K562 (cell line): Measurements from ENCODE around the gene ADAP1. TPM values are rescaled to one million over a fixed set of nuclear protein-coding genes. Genes with fewer than 3 reads are reported as not detected.

ENCODE experiments used
- ATAC-seq: fragments of 200-7000 bp; cut with Tn5 transposase; 3 replicates; pipeline ENCODE4 v1.9.1; 2020; ENCODE audit warnings: moderate library complexity
- BruUV-seq: library from RNA; stranded (reverse); fragments of 400-500 nt; replicated peaks from 2 replicates; lab custom pipeline; 2021; lab: Mats Ljungman, UMichigan
- CTCF ChIA-PET: fragments of 300-600 bp; formaldehyde crosslinking; extraction: SDS; loops from one replicate; lab custom pipeline; 2021; ENCODE audit warnings: low intra/inter-chr PET ratio; lab: Yijun Ruan, JAX
- POLR2A ChIA-PET: fragments of 300-600, 350-650 bp; sonication (Branson Sonifier 250); formaldehyde crosslinking; extraction: SDS; loops from one replicate; lab custom pipeline; 2021; ENCODE audit warnings: antibody characterized with exemption, inconsistent platforms; lab: Yijun Ruan, JAX
- DNase-seq, 4 experiments: peaks; one replicate each; pipeline versions ENCODE4 v3.0.0 to v3.0.0-alpha.2; 2011 to 2018; ENCODE audit warnings: low spot score in 3 of 4, mixed read lengths in 3 of 4; ENCODE audit errors: extremely low read depth in 1 of 4
- FAIRE-seq: peaks from 2 replicates; lab custom pipeline; 2011; peaks lifted over from hg19 to GRCh38; lab: Jason Lieb, UNC
- H2AFZ ChIP-seq: 2 replicates; pipeline ENCODE4 v1.6.0; 2011; ENCODE audit warnings: low read depth, low read length, control low read depth, inconsistent platforms
- H3K27ac ChIP-seq: fragments of 200-600 bp; 3 replicates; pipeline ENCODE4 v1.8.0; 2011; ENCODE audit warnings: low read depth, mild to moderate bottlenecking, control low read depth, inconsistent platforms, low read length, moderate library complexity, mixed read lengths; ENCODE audit errors: extremely low read depth
- H3K27me3 ChIP-seq, 2 experiments: fragments of 300-600 bp in 1 of 2; 2 replicates in 1 of 2; 3 replicates in 1 of 2; pipeline versions ENCODE4 v1.6.0 to v1.8.0; 2011; ENCODE audit warnings: inconsistent platforms in 2 of 2, low read length in 2 of 2, mild to moderate bottlenecking in 1 of 2, mixed read lengths in 1 of 2, moderate library complexity in 1 of 2; ENCODE audit not compliant: control insufficient read depth in 2 of 2, insufficient read depth in 2 of 2
- H3K36me3 ChIP-seq: fragments of 300-600 bp; 3 replicates; pipeline ENCODE4 v1.8.0; 2011; ENCODE audit warnings: mild to moderate bottlenecking, low read length, inconsistent platforms; ENCODE audit not compliant: control insufficient read depth, insufficient read depth
- H3K4me1 ChIP-seq, 2 experiments: fragments of 200-600 bp in 1 of 2; replicated peaks in 1 of 2; 2 replicates in 1 of 2; 3 replicates in 1 of 2; pipeline versions ENCODE4 v1.5.1 to v1.8.0; 2011; ENCODE audit warnings: inconsistent platforms in 2 of 2, low read length in 2 of 2, mild to moderate bottlenecking in 1 of 2, mixed read lengths in 1 of 2, moderate library complexity in 1 of 2; ENCODE audit not compliant: control insufficient read depth in 2 of 2, insufficient read depth in 2 of 2
- H3K4me2 ChIP-seq: 2 replicates; pipeline ENCODE4 v1.6.1; 2011; ENCODE audit warnings: low read length, control low read depth, inconsistent platforms, mixed read lengths; ENCODE audit not compliant: insufficient read depth
- H3K4me3 ChIP-seq: fragments of 200-600 bp; sonication (generic), shearing (Covaris generic); 2 replicates; pipeline ENCODE4 v1.5.1; 2016; ENCODE audit warnings: control low read depth, inconsistent platforms
- H3K79me2 ChIP-seq: fragments of 200-600 bp; 3 replicates; pipeline ENCODE4 v1.8.0; 2011; ENCODE audit warnings: low read length, inconsistent platforms; ENCODE audit not compliant: control insufficient read depth, insufficient read depth
- H3K9ac ChIP-seq, 2 experiments: 2 replicates each; pipeline versions ENCODE4 v1.6.0 to v1.6.1; 2011; ENCODE audit warnings: low read depth in 2 of 2, low read length in 2 of 2, control low read depth in 1 of 2, inconsistent platforms in 1 of 2, mild to moderate bottlenecking in 1 of 2, mixed read lengths in 1 of 2; ENCODE audit not compliant: insufficient read depth in 1 of 2
- H3K9me1 ChIP-seq: one replicate; pipeline ENCODE4 v1.6.0; 2011; ENCODE audit warnings: inconsistent platforms, mild to moderate bottlenecking, low read length, moderate library complexity; ENCODE audit not compliant: control insufficient read depth, insufficient read depth
- H3K9me3 ChIP-seq: replicated peaks from 2 replicates; pipeline ENCODE4 v1.5.1; 2011; ENCODE audit warnings: low read depth, low read length, inconsistent platforms; ENCODE audit not compliant: control insufficient read depth, insufficient read depth
- H4K20me1 ChIP-seq: replicated peaks from 2 replicates; pipeline ENCODE4 v1.6.1; 2011; ENCODE audit warnings: low read length, inconsistent platforms, mixed read lengths; ENCODE audit not compliant: control insufficient read depth, insufficient read depth
- C11orf30 ChIP-seq: fragments of 450-650 bp; IDR thresholded peaks from 2 replicates; pipeline ENCODE4 v1.6.1; 2016; ENCODE audit warnings: low read depth, mild to moderate bottlenecking
- HSF4 ChIP-seq: fragments of 250-450 bp; sonication (Bioruptor Pico); IDR thresholded peaks from 2 replicates; pipeline ENCODE4 v2.1.2; 2022; ENCODE audit warnings: mild to moderate bottlenecking, moderate library complexity, borderline replicate concordance
- MAFF ChIP-seq: IDR thresholded peaks from 2 replicates; pipeline ENCODE4 v1.6.1; 2012; ENCODE audit warnings: low read length, improper control_type of control experiment
- PHF20 ChIP-seq: fragments of 450-650 bp; IDR thresholded peaks from 2 replicates; pipeline ENCODE4 v1.6.1; 2018; ENCODE audit not compliant: partially characterized antibody
- SNIP1 ChIP-seq: fragments of 450-650 bp; IDR thresholded peaks from 2 replicates; pipeline ENCODE4 v1.7.1; 2017; ENCODE audit warnings: low read depth, mild to moderate bottlenecking
- VEZF1 ChIP-seq: fragments of 200-800 bp; sonication (Bioruptor generic); IDR thresholded peaks from 2 replicates; pipeline ENCODE4 v1.6.1; 2017; ENCODE audit warnings: missing genetic modification characterization, missing compliant biosample characterization
- ZNF316 ChIP-seq: fragments of 450-650 bp; IDR thresholded peaks from 2 replicates; pipeline ENCODE4 v1.6.1; 2016
- WGBS: fragments of 100-300 bp; shearing (Covaris generic); methylation state at CpG from one replicate; pipeline ENCODE4 v1.1.6; 2016; ENCODE audit warnings: low coverage, mixed read lengths; ENCODE audit not compliant: insufficient coverage; ENCODE audit errors: missing lambda C conversion rate; 5-methylcytosine and 5-hydroxymethylcytosine counted together
- in situ Hi-C: fragments of 300-500 bp; cut with MboI; formaldehyde crosslinking; loops from 4 replicates; pipeline ENCODE4 v1.15.0; 2018; ENCODE audit warnings: inconsistent platforms, mixed read lengths
- intact Hi-C: fragments of 100-400 bp; cut with micrococcal nuclease; formaldehyde crosslinking; loops from 2 replicates; pipeline ENCODE4 v1.14.2; 2022
- polyA plus RNA-seq, 8 experiments: library from polyadenylated mRNA; depleted of rRNA in 4 of 8; stranded (reverse) in 5 of 8; unstranded in 3 of 8; fragments of >200 nt; fragmentation: Nextera tagmentation in 2 of 8; fragmentation: Illumina TruSeq in 1 of 8; extraction: Ambion mirVana in 2 of 8; extraction: Trizol in 1 of 8; gene quantifications; 2 replicates each; pipeline versions ENCODE4 v1.2.1 to v1.2.3, GENCODE V29; 2011 to 2014; ENCODE audit warnings: inconsistent platforms in 1 of 8, missing spikeins in 1 of 8
- total RNA-seq, 7 experiments: library from RNA; depleted of rRNA in 6 of 7; stranded (reverse); fragments of >200 nt in 6 of 7; fragmentation: Illumina TruSeq in 2 of 7; extraction: Trizol in 2 of 7; gene quantifications; 2 replicates each; pipeline versions ENCODE4 v1.2.1 to v1.2.3, GENCODE V29; 2011 to 2021; ENCODE audit warnings: low replicate concordance in 1 of 7
- TF ChIP-seq, protein P1 (sequence below): fragments of 450-650 bp; IDR thresholded peaks from 2 replicates; pipeline ENCODE4 v1.6.1; 2017; ENCODE audit warnings: mild to moderate bottlenecking, moderate library complexity

The ADAP1 gene
- total and polyA plus RNA-seq, 9 of the 15 experiments (the other 6 are each of a cell fraction or from before 2014, with no cell fraction given), result 0.27 to 1.4 (median 0.52) TPM; not detected in 3

DNA sequence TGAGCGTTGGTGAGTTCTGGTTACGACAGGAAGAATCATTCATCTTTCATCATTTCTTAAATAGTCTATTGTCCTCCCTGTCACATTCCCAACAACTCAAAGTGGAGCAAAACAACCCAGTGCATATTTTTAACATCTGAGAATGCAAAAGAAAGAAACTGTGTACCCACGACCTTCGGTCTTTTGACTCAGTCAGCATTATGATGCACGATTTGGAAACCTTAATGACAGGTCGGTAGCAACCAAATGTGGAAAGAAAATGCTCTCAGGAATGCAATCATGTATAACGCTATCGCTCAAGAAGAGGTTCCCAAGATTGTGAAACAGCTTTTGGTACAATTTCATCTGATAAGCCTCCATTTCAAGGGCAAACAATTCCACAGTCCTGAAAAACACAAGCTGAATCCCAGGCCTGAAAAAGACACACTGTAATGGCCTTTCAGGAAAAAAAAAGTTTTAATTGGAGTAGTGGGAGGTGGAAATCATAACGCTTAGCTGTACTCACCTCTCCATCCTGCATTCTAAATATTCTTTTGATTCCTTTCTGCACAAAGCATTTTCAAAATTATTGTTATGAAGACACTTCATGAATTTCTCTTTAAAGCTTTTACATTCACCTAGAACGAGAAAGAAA, 18.3 kb upstream of the ADAP1 start:
- Histone ChIP-seq H3K27me3 (no peaks in the 10 kb centered on the region), H3K4me3 (no peak overlapping the region), H3K9me3 (no peaks in the 10 kb centered on the region), H4K20me1 (no peaks in the 10 kb centered on the region; the same call in 1 of the 2 replicates), H3K36me3 (peaks cover 55% of the 10 kb centered on the region), H2AFZ (no peak overlapping the region), H3K79me2 (peaks cover 46% of the 10 kb centered on the region), H3K4me1 (peaks cover 7 to 25% of the 10 kb centered on the region in 2 experiments; a peak in 4 of 5 replicates), H3K9me1 (no peaks in the 10 kb centered on the region), H3K27ac (no peak overlapping the region), H3K9ac (no peak overlapping the region), H3K4me2 (no peak overlapping the region)
- ChIA-PET CTCF (no interaction called here), POLR2A (interaction anchor here (1.0 to 1.4 kb wide), 5 partner anchors 8 to 165 kb away, joined by 3 to 6 read pairs (median 3); no protein-coding TSS in a partner anchor)
- FAIRE-seq (peak; percentile 60), DNase-seq (no peak), ATAC-seq (no peak)
- WGBS, result 92% methylated on average over 10 of the region's 10 CpGs
- no peak for TF ChIP-seq PHF20
- 0 out of 2 replicates have a peak, but pooled peaks have one; percentile 2 for TF ChIP-seq MAFF
- TF ChIP-seq ZNF316, result peak; percentile 58
- TF ChIP-seq, protein P1, sequence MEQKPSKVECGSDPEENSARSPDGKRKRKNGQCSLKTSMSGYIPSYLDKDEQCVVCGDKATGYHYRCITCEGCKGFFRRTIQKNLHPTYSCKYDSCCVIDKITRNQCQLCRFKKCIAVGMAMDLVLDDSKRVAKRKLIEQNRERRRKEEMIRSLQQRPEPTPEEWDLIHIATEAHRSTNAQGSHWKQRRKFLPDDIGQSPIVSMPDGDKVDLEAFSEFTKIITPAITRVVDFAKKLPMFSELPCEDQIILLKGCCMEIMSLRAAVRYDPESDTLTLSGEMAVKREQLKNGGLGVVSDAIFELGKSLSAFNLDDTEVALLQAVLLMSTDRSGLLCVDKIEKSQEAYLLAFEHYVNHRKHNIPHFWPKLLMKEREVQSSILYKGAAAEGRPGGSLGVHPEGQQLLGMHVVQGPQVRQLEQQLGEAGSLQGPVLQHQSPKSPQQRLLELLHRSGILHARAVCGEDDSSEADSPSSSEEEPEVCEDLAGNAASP, result no peak
- no peak for TF ChIP-seq VEZF1 (CRISPR knock-in tag)
- no peak for TF ChIP-seq HSF4 (CRISPR knock-in tag)
- TF ChIP-seq SNIP1, result no peak
- TF ChIP-seq C11orf30, result 0 out of 2 replicates have a peak, but pooled peaks have one; percentile 26
- no TSS peak for BruUV-seq
- intact Hi-C loops, result no loop called here
- in situ Hi-C loops, result no loop called here
